Lower leg skin (tissue), 4 donors: ENCODE measurements around the gene SECTM1. TPM values are rescaled to one million over a fixed set of nuclear protein-coding genes. Genes with fewer than 3 reads are reported as not detected.

ENCODE experiments used
- DNase-seq, 2 donors: peaks; one replicate each; pipeline ENCODE4 v3.0.0-alpha.2; 2019; ENCODE audit warnings: low spot score in 2 of 2
- H3K4me3 ChIP-seq: fragments of 200-600 bp; sonication (generic); 2 replicates; pipeline ENCODE4 v1.5.1; 2017; ENCODE audit warnings: mild to moderate bottlenecking, low read depth; ENCODE audit not compliant: poor library complexity, severe bottlenecking
- POLR2A ChIP-seq, 2 donors: fragments of 450-650 bp; IDR thresholded peaks; one replicate each; pipeline ENCODE4 v1.6.1; 2016 to 2017; ENCODE audit warnings: antibody characterized with exemption in 2 of 2, mild to moderate bottlenecking in 1 of 2, moderate library complexity in 1 of 2
- WGBS, 2 donors: methylation state at CpG; one replicate each; pipeline ENCODE4 v1.1.5; 2018; 5-methylcytosine and 5-hydroxymethylcytosine counted together
- intact Hi-C: fragments of 100-400 bp; cut with DNase I; formaldehyde crosslinking; loops from one replicate; pipeline ENCODE4 v1.15.0; 2023; ENCODE audit warnings: low total_unique reads
- total RNA-seq, 4 donors: library from RNA; depleted of rRNA; stranded (reverse); fragments of >200 nt; gene quantifications; one replicate each; pipeline ENCODE4 v1.1.0, GENCODE V29; 2016
- TF ChIP-seq, protein P1 (sequence below), 3 donors: fragments of 450-650 bp; IDR thresholded peaks; one replicate each; pipeline ENCODE4 v1.5.1; 2016; ENCODE audit warnings: antibody characterized with exemption in 3 of 3, mild to moderate bottlenecking in 3 of 3, moderate library complexity in 2 of 3

SECTM1 gene
- total RNA-seq, 4 donors from 2014 or later, result 12.4 to 16.3 (median 14.5) TPM

- no peak overlapping the region for H3K4me3 ChIP-seq
- 52 to 57% methylated on average over 22 of the region's 22 CpGs for WGBS, 2 donors
- DNase-seq, result no peak
- intact Hi-C loops, result no loop called here
- TF ChIP-seq POLR2A (IDR thresholded peaks at IDR 0.05), result no peak
- TF ChIP-seq, protein P1, sequence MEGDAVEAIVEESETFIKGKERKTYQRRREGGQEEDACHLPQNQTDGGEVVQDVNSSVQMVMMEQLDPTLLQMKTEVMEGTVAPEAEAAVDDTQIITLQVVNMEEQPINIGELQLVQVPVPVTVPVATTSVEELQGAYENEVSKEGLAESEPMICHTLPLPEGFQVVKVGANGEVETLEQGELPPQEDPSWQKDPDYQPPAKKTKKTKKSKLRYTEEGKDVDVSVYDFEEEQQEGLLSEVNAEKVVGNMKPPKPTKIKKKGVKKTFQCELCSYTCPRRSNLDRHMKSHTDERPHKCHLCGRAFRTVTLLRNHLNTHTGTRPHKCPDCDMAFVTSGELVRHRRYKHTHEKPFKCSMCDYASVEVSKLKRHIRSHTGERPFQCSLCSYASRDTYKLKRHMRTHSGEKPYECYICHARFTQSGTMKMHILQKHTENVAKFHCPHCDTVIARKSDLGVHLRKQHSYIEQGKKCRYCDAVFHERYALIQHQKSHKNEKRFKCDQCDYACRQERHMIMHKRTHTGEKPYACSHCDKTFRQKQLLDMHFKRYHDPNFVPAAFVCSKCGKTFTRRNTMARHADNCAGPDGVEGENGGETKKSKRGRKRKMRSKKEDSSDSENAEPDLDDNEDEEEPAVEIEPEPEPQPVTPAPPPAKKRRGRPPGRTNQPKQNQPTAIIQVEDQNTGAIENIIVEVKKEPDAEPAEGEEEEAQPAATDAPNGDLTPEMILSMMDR (IDR thresholded peaks at IDR 0.05), result no peak
Observed at GRCh38 chr17:82281502-82282238, 51.9 kb downstream of the SECTM1 start.

GRCh38 chr17:82281076-82281475, 52.5 kb downstream of the SECTM1 start:
- TF ChIP-seq, protein P1 (IDR thresholded peaks at IDR 0.05), result no peak
- TF ChIP-seq POLR2A (IDR thresholded peaks at IDR 0.05), result no peak
- 63 to 69% methylated on average over 7 of the region's 7 CpGs for WGBS, 2 donors
- H3K4me3 ChIP-seq, result no peak overlapping the region
- DNase-seq, result no peak
- intact Hi-C loops, result no loop called here

DNA sequence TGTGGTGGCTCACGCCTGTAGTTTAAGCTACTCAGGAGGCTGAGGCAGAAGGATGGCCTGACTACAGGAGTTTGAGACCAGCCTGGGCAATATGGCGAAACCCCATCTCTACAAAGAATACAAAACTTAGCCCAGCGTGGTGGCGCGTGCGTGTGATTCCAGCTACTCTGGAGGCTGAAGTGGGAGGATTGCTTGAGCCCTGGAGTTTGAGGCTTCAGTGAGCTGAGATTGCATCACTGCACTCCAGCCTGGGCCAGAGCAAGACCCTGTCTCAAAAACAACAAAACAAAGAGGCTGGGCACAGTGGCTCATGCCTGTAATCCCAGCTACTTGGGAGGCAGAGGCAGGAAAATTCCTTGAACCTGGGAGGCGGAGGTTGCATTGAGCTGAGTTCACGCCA, 53.0 kb downstream of the SECTM1 start:
- WGBS, 2 donors, result 95 to 96% methylated on average over 7 to 8 of the region's 8 CpGs
- no peak for TF ChIP-seq POLR2A (IDR thresholded peaks at IDR 0.05)
- TF ChIP-seq, protein P1 (IDR thresholded peaks at IDR 0.05), result no peak
- intact Hi-C loops, result no loop called here
- H3K4me3 ChIP-seq, result no peak overlapping the region
- no peak for DNase-seq

GRCh38 chr17:82278786-82279391, 54.7 kb downstream of the SECTM1 start:
- TF ChIP-seq POLR2A (IDR thresholded peaks at IDR 0.05), result no peak
- TF ChIP-seq, protein P1 (IDR thresholded peaks at IDR 0.05), result no peak
- no peak for DNase-seq
- intact Hi-C loops, result no loop called here
- no peak overlapping the region for H3K4me3 ChIP-seq
- 86 to 90% methylated on average over 16 of the region's 16 CpGs for WGBS, 2 donors

DNA sequence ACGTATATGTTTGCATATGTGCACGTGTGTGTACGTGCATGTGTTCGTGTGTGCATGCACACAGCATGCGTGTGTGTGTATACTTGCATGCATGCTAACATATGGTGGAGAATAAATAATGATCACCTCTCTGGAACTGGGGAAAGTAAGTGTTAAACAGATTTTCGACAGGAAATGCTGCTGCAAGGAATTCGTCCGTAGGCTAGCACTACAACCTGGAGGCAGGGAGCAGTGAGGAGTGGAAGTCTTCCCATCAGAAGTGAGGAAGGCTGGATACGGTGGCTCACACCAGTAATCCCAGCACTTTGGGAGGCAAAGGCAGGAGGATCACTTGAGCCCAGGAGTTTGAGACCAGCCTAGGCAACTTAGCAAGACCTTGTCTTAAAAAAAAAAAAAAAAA, 55.3 kb downstream of the SECTM1 start:
- TF ChIP-seq, protein P1 (IDR thresholded peaks at IDR 0.05), result no peak
- TF ChIP-seq POLR2A (IDR thresholded peaks at IDR 0.05), result no peak
- H3K4me3 ChIP-seq, result no peak overlapping the region
- intact Hi-C loops, result no loop called here
- DNase-seq, result no peak
- 64 to 79% methylated on average over 9 of the region's 9 CpGs for WGBS, 2 donors
